ENCODE measurements around the gene TCP11L2.

GRCh38 chr12:106276032-106276740 is 26.3 kb upstream of the TCP11L2 start:
- no peak for TF ChIP-seq POLR2A (IDR thresholded peaks at IDR 0.05; ENCODE audit: low read length)
- TF ChIP-seq GATA1 (IDR thresholded peaks at IDR 0.05; ENCODE audit: low read depth, low read length), result no peak
